Stimulated activated CD8-positive, alpha-beta memory T cell treated with anti-CD3 and anti-CD28 coated beads, Interleukin-4, amount 100 ng/mL, for 48 hours (primary cell): ENCODE results near the gene BMP6.

ENCODE experiments used
- DNase-seq: peaks from one replicate; pipeline ENCODE4 v3.0.0-alpha.2; 2020

BMP6 gene

GRCh38 chr6:7833751-7834070, 107.8 kb downstream of the BMP6 start:
- DNase-seq = no peak

DNA sequence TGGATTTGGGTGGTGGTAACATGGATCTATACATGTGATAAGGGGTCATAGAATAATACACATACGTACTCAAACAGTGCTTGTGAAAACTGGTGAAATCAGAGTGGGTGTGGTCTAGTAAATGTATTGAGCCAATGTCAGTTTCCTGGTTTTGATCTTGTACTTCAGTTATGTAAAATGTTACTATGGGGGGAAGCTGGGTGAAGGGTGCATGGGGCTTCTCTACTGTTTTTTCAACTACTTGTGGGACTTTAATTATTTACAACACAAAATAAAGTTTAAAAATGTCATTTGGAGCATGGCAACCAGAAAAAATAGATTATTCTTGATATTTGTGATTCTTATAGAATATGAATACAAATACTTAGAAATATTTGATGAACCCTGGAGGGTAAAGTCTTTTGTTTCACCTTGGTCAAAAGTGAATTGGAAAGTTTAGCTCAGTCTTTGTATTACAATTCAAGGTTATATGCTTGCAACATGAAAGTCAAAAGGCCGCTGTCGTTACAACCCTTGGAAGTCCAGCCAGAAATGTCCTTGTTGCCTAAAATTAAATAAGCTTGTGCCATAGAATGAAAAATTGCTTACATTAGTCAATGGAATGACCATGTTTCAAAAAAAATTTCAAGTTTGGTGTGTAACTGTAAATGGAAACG, 110.6 kb downstream of the BMP6 start:
- DNase-seq = no peak

GRCh38 chr6:7841781-7842468, 116.0 kb downstream of the BMP6 start:
- DNase-seq = no peak

DNA sequence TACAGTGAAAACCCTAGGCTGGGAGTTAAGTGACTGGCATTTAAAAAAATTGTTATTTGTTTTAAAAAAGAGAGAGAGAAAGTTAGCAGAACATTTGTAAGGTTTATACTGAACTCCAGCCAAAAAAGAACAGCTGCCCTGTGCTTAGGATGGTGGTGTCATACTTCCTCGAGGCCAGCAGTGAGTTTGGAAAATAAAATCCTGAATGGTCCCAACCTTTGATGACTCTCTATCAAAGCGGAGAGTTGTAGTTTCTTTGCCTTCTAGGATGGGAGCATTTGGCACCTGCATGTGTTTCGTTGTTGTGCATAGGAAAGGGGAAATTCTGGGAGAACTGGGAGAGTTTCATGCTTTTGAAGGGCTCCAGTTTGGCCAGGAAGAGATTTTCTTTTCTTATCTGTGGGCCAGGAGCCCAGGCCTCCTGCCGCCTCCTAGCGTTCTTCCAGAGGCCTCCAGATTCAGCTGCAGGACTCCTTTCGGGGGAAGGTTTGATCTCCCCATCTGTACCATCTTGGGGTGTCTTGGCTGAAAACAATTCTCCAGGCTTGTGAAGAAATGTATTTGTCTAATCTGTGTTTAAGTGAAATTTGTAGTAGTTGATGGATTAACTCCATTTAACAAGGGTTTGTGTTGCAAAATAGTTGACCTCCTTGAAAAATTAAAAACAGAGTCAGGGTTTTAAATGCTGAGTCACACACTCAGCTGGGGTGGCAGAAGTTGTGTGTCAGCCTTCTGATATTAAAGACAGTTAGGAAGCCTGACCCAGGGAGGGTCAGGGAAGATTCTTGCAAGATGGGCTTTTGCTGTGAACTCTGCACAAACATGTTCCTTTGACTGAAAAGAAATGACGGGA, 121.3 kb downstream of the BMP6 start:
- no peak for DNase-seq

GRCh38 chr6:7848229-7848628, 122.3 kb downstream of the BMP6 start:
- no peak for DNase-seq

DNA sequence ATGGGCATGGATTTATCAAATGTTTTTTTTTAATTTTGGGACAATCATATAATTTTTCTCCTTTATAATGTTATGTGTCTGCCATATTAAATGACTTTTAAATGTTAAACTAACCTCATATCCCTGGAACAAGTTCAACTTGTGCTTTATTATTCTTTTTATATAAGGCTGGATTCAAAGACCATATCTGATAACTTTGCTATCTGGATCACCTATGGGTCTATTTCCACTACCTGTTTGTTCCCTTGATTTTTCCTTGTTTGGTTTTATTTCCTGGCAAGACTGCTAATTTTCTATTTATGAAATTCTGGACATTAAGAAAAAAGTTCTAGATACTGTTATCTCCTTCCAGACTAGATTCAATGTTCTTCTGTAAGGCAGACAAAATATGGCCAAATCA, 125.9 kb downstream of the BMP6 start:
- no peak for DNase-seq

- DNase-seq = no peak
Observed at GRCh38 chr6:7859591-7859990, 133.7 kb downstream of the BMP6 start.

DNA sequence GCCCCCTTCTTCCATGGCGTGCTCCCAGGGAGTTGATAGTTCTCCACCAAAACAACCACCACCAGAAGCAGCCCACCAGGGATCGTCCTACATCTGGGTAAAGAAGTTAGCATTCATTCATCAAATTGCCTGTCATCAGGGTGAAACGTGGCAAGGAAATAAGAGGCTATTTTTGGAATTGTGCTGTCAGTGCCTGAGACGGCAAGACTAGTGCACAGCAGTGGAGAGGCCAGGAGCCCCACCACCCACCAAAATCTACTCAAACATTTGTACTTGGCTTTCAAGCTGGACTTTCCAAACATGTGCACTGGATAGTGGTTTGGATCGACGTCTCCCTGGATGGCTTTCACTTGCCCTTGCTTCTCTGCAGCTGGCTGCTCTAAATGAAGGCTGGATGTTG, 139.9 kb downstream of the BMP6 start:
- DNase-seq = no peak

GRCh38 chr6:7866526-7866925, 140.6 kb downstream of the BMP6 start:
- no peak for DNase-seq

GRCh38 chr6:7868926-7869325, 143.0 kb downstream of the BMP6 start:
- DNase-seq = no peak

GRCh38 chr6:7878401-7878964, 152.6 kb downstream of the BMP6 start:
- DNase-seq = no peak

GRCh38 chr6:7879043-7879442, 153.1 kb downstream of the BMP6 start:
- DNase-seq = no peak

DNA sequence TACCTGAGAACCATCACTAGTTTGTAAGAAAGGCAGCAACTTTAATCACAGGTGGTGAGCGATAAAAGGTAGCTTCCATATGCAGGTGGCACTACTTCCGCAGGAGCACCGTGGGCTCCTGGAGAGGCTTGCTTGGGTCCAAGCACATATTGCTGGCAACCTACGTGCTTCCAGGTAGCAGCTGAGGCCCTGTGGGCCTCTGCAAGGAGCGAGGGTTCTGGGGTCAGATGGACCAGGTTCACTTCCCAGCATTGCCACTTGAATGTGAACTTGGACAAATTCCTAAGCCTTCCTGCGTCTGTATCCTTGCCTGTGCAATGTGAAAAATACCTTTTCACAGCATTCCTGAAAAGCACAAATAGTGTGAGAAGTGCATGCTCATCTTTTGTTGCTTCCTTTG, 153.7 kb downstream of the BMP6 start:
- DNase-seq = no peak

DNA sequence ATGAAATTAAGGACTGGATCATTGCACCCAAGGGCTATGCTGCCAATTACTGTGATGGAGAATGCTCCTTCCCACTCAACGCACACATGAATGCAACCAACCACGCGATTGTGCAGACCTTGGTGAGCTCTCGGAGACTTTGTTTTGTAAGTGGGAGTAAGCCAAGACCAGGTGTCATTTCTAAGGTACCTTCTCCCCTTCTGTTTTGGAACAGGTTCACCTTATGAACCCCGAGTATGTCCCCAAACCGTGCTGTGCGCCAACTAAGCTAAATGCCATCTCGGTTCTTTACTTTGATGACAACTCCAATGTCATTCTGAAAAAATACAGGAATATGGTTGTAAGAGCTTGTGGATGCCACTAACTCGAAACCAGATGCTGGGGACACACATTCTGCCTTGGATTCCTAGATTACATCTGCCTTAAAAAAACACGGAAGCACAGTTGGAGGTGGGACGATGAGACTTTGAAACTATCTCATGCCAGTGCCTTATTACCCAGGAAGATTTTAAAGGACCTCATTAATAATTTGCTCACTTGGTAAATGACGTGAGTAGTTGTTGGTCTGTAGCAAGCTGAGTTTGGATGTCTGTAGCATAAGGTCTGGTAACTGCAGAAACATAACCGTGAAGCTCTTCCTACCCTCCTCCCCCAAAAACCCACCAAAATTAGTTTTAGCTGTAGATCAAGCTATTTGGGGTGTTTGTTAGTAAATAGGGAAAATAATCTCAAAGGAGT, 154.2 kb downstream of the BMP6 start:
- no peak for DNase-seq

DNA sequence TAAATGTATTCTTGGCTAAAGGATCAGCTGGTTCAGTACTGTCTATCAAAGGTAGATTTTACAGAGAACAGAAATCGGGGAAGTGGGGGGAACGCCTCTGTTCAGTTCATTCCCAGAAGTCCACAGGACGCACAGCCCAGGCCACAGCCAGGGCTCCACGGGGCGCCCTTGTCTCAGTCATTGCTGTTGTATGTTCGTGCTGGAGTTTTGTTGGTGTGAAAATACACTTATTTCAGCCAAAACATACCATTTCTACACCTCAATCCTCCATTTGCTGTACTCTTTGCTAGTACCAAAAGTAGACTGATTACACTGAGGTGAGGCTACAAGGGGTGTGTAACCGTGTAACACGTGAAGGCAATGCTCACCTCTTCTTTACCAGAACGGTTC, 154.8 kb downstream of the BMP6 start:
- no peak for DNase-seq

GRCh38 chr6:7881765-7882500, 156.0 kb downstream of the BMP6 start:
- DNase-seq = no peak

- DNase-seq = no peak
Observed at GRCh38 chr6:7882505-7883257, 156.8 kb downstream of the BMP6 start.

GRCh38 chr6:7883381-7883780, 157.5 kb downstream of the BMP6 start:
- DNase-seq = no peak

DNA sequence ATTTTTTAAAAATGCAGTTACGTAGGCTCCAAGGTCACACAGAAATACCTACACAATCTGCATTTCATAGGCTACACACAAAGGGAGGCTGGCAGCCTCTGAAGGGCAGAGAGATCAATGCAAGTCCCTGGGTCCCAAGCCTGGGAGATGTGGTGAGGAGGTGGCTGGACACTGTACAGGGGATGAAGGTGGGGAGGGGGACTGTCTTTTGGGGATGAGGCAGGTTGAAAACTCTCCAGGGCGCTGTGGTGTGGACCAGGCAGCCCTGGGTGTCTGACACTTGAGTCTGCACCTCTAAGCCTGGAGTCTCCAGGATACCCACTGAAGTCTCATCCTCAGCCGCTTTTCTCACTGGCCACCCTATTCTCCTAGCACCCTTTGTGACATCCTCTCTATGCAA, 160.2 kb downstream of the BMP6 start:
- no peak for DNase-seq

GRCh38 chr6:7887278-7887991, 161.5 kb downstream of the BMP6 start:
- DNase-seq = no peak
